ENCODE data around the gene BCR.
"Not testable (repeated sequence)": the region's sequence is repeated elsewhere in the genome, so short reads cannot be mapped to it uniquely, and the experiment has no call there.

BCR gene

GRCh38 chr22:23300476-23300875, 120.2 kb downstream of the BCR start:
- DNase-seq = no peak

- DNase-seq = no peak
Observed at GRCh38 chr22:23301591-23301990, 121.3 kb downstream of the BCR start.

- no peak for DNase-seq
Observed at GRCh38 chr22:23302171-23303002, 122.1 kb downstream of the BCR start.

- no peak for DNase-seq
Observed at GRCh38 chr22:23305321-23305910, 125.1 kb downstream of the BCR start.

- DNase-seq = no peak
Observed at GRCh38 chr22:23305922-23306374, 125.6 kb downstream of the BCR start.

- DNase-seq = peak; percentile 45
Observed at GRCh38 chr22:23306438-23306921, 126.2 kb downstream of the BCR start.

- no peak for DNase-seq
Observed at GRCh38 chr22:23306926-23307325, 126.6 kb downstream of the BCR start.

- not testable (repeated sequence) for DNase-seq
Observed at GRCh38 chr22:23307511-23307910, 127.2 kb downstream of the BCR start.

- not testable (repeated sequence) for DNase-seq
Observed at GRCh38 chr22:23309261-23309660, 129.0 kb downstream of the BCR start.

GRCh38 chr22:23310443-23311097, 130.3 kb downstream of the BCR start:
- not testable (repeated sequence) for DNase-seq

- DNase-seq = not testable (repeated sequence)
Observed at GRCh38 chr22:23311635-23312420, 131.5 kb downstream of the BCR start.

GRCh38 chr22:23313791-23314567, 133.7 kb downstream of the BCR start:
- DNase-seq = no peak

- DNase-seq = peak; percentile 88
Observed at GRCh38 chr22:23315341-23315917, 135.1 kb downstream of the BCR start.

- not testable (repeated sequence) for DNase-seq
Observed at GRCh38 chr22:23316596-23316995, 136.3 kb downstream of the BCR start.

GRCh38 chr22:23318316-23318715, 138.0 kb downstream of the BCR start:
- DNase-seq = not testable (repeated sequence)

- DNase-seq = not testable (repeated sequence)
Observed at GRCh38 chr22:23322497-23323080, 142.3 kb downstream of the BCR start.

- not testable (repeated sequence) for DNase-seq
Observed at GRCh38 chr22:23323960-23324688, 143.8 kb downstream of the BCR start.

GRCh38 chr22:23325183-23325582, 144.9 kb downstream of the BCR start:
- no peak for DNase-seq

- not testable (repeated sequence) for DNase-seq
Observed at GRCh38 chr22:23333822-23334221, 153.5 kb downstream of the BCR start.

- DNase-seq = not testable (repeated sequence)
Observed at GRCh38 chr22:23337672-23338071, 157.4 kb downstream of the BCR start.

Data from islet precursor cell (in vitro differentiated cells).